Activated T-cell treated with anti-CD3 and anti-CD28 coated beads for 1 hour (primary cell): Measurements from ENCODE around the gene BBS4.
A peak's percentile ranks its signal among the peaks of the same experiment; 100 is the strongest.
"Not testable (repeated sequence)": the region's sequence is repeated elsewhere in the genome, so short reads cannot be mapped to it uniquely, and the experiment has no call there.

Source experiments
- DNase-seq: peaks from one replicate; pipeline ENCODE4 v3.0.0-alpha.2; 2020; ENCODE audit warnings: low read depth

BBS4 gene

GRCh38 chr15:72698938-72699337 is 12.9 kb downstream of the BBS4 start:
- no peak for DNase-seq

- no peak for DNase-seq
Observed at GRCh38 chr15:72700076-72700475, 14.1 kb downstream of the BBS4 start.

- no peak for DNase-seq
Observed at GRCh38 chr15:72706266-72706665, 20.3 kb downstream of the BBS4 start.

GRCh38 chr15:72708551-72709303 is 22.7 kb downstream of the BBS4 start:
- DNase-seq: not testable (repeated sequence)

GRCh38 chr15:72722071-72722696 is 36.2 kb downstream of the BBS4 start:
- DNase-seq: peak; percentile 65

- no peak for DNase-seq
Observed at GRCh38 chr15:72724028-72724427, 38.0 kb downstream of the BBS4 start.

GRCh38 chr15:72725446-72725845 is 39.4 kb downstream of the BBS4 start:
- DNase-seq: no peak

GRCh38 chr15:72725851-72726250 is 39.8 kb downstream of the BBS4 start:
- DNase-seq: not testable (repeated sequence)

- DNase-seq: no peak
Observed at GRCh38 chr15:72727154-72727553, 41.1 kb downstream of the BBS4 start.

GRCh38 chr15:72728249-72728648 is 42.2 kb downstream of the BBS4 start:
- DNase-seq: not testable (repeated sequence)

GRCh38 chr15:72728821-72729220 is 42.8 kb downstream of the BBS4 start:
- no peak for DNase-seq

- DNase-seq: no peak
Observed at GRCh38 chr15:72732086-72732485, 46.1 kb downstream of the BBS4 start.

- no peak for DNase-seq
Observed at GRCh38 chr15:72732516-72732915, 46.5 kb downstream of the BBS4 start.

- DNase-seq: no peak
Observed at GRCh38 chr15:72733941-72734738, 48.1 kb downstream of the BBS4 start.

GRCh38 chr15:72735111-72735510 is 49.1 kb downstream of the BBS4 start:
- no peak for DNase-seq

- no peak for DNase-seq
Observed at GRCh38 chr15:72737061-72737460, 51.1 kb downstream of the BBS4 start.

GRCh38 chr15:72737723-72738122 is 51.7 kb downstream of the BBS4 start:
- no peak for DNase-seq

- no peak for DNase-seq
Observed at GRCh38 chr15:72740219-72740618, 54.2 kb downstream of the BBS4 start.

GRCh38 chr15:72749700-72750099 is 63.7 kb downstream of the BBS4 start:
- DNase-seq: no peak

- DNase-seq: no peak
Observed at GRCh38 chr15:72751751-72752455, 65.9 kb downstream of the BBS4 start.

- DNase-seq: no peak
Observed at GRCh38 chr15:72754096-72754495, 68.1 kb downstream of the BBS4 start.

GRCh38 chr15:72758182-72758581 is 72.2 kb downstream of the BBS4 start:
- DNase-seq: no peak
